Spleen (tissue), 7 donors: ENCODE measurements around the gene EIF2AK3.

Experiments
- POLR2A ChIP-seq, 3 donors: fragments of 450-650 bp; IDR thresholded peaks; one replicate each; pipeline ENCODE4 v1.5.1; 2017; ENCODE audit warnings: antibody characterized with exemption in 3 of 3, mild to moderate bottlenecking in 1 of 3
- POLR2AphosphoS5 ChIP-seq, 3 donors: sonication (generic); formaldehyde crosslinking; IDR thresholded peaks; one replicate each; pipeline ENCODE4 v1.5.1; 2017; ENCODE audit warnings: antibody characterized with exemption in 3 of 3
- TF ChIP-seq, protein P1 (sequence below), 11 experiments: fragments of 200-600 bp in 7 of 11; fragments of 450-650 bp in 4 of 11; sonication (generic) in 4 of 11; IDR thresholded peaks in 8 of 11; conservative IDR thresholded peaks in 3 of 11; 1 replicate in 7 of 11; 2 replicates in 4 of 11; pipeline versions ENCODE4 v1.4.0 to v1.8.0; 2016 to 2021; ENCODE audit warnings: antibody characterized with exemption in 11 of 11, inconsistent platforms in 4 of 11, mild to moderate bottlenecking in 1 of 11
- donor health status: DM: no; HTN: no; CAD: no; lungs with moderate emphysema.
- donor health status: DM: no; HTN: no; CAD: no.
- donor health status: DM: no; HTN: no; CAD: no.

DNA sequence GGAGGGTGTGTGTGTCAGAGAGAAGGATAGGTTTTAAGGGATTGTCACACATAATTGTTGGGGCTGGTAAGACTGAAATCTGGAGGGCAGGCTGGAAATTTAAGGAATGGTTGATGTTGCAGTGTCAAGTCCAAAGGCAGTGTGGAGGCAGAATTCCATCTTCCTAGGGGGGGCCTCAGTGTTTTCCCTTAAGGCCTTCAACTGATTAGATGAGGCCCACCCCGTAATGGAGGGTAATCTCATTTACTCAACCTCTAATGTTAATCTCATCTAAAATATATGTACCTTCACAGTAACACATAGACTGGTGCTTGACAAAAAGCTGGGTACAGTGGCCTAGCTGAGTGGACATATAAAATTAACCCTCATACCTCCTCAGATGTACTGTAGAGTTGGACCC lies 33.4 kb upstream of the EIF2AK3 start:
- TF ChIP-seq POLR2A (IDR thresholded peaks at IDR 0.05), result no peak
- TF ChIP-seq POLR2AphosphoS5 (IDR thresholded peaks at IDR 0.05), result no peak
- TF ChIP-seq, protein P1, sequence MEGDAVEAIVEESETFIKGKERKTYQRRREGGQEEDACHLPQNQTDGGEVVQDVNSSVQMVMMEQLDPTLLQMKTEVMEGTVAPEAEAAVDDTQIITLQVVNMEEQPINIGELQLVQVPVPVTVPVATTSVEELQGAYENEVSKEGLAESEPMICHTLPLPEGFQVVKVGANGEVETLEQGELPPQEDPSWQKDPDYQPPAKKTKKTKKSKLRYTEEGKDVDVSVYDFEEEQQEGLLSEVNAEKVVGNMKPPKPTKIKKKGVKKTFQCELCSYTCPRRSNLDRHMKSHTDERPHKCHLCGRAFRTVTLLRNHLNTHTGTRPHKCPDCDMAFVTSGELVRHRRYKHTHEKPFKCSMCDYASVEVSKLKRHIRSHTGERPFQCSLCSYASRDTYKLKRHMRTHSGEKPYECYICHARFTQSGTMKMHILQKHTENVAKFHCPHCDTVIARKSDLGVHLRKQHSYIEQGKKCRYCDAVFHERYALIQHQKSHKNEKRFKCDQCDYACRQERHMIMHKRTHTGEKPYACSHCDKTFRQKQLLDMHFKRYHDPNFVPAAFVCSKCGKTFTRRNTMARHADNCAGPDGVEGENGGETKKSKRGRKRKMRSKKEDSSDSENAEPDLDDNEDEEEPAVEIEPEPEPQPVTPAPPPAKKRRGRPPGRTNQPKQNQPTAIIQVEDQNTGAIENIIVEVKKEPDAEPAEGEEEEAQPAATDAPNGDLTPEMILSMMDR (IDR thresholded peaks at IDR 0.05 in 8 of 11, conservative IDR thresholded peaks at IDR 0.05 in 3 of 11), result no peak
